Smooth muscle cell (in vitro differentiated cells): ENCODE measurements around the gene DRC3. TPM values are rescaled to one million over a fixed set of nuclear protein-coding genes. Genes with fewer than 3 reads are reported as not detected.

Experiments used
- DNase-seq: peaks from one replicate; lab custom pipeline; 2025; ENCODE audit not compliant: unreplicated experiment; lab: John Stamatoyannopoulos, UW
- H2AFZ ChIP-seq: fragments of 200-600 bp; sonication (generic); 2 replicates; pipeline ENCODE4 v1.6.0; 2016; ENCODE audit warnings: antibody characterized with exemption, low read depth, mild to moderate bottlenecking
- H3F3A ChIP-seq: fragments of 200-600 bp; sonication (generic); 2 replicates; pipeline ENCODE4 v1.6.0; 2017; ENCODE audit warnings: antibody characterized with exemption, low read depth
- H3K27ac ChIP-seq: fragments of 200-600 bp; sonication (generic); 2 replicates; pipeline ENCODE4 v1.5.1; 2016; ENCODE audit warnings: low read depth, mild to moderate bottlenecking
- H3K27me3 ChIP-seq: fragments of 200-600 bp; sonication (generic); 2 replicates; pipeline ENCODE4 v1.6.1; 2016; ENCODE audit warnings: low read depth, mild to moderate bottlenecking
- H3K36me3 ChIP-seq: fragments of 200-600 bp; sonication (generic); 2 replicates; pipeline ENCODE4 v1.5.1; 2016; ENCODE audit warnings: low read depth
- H3K4me1 ChIP-seq: fragments of 200-600 bp; sonication (generic); 2 replicates; pipeline ENCODE4 v1.5.1; 2016; ENCODE audit warnings: low read depth
- H3K4me2 ChIP-seq: fragments of 200-600 bp; sonication (generic); 2 replicates; pipeline ENCODE4 v1.6.0; 2016; ENCODE audit warnings: mild to moderate bottlenecking
- H3K4me3 ChIP-seq: fragments of 200-600 bp; sonication (generic); 2 replicates; pipeline ENCODE4 v1.5.1; 2016; ENCODE audit warnings: mild to moderate bottlenecking
- H3K79me2 ChIP-seq: fragments of 200-600 bp; sonication (generic); 2 replicates; pipeline ENCODE4 v1.6.0; 2016; ENCODE audit warnings: low read depth, mild to moderate bottlenecking
- H3K9ac ChIP-seq: fragments of 200-600 bp; sonication (generic); 2 replicates; pipeline ENCODE4 v1.6.0; 2016; ENCODE audit warnings: low read depth
- H3K9me3 ChIP-seq: fragments of 200-600 bp; sonication (generic); replicated peaks from 2 replicates; pipeline ENCODE4 v1.5.1; 2016; ENCODE audit warnings: low read depth
- H4K20me1 ChIP-seq: fragments of 200-600 bp; sonication (generic); 2 replicates; pipeline ENCODE4 v1.6.0; 2016; ENCODE audit warnings: low read depth
- WGBS: methylation state at CpG from one replicate; pipeline ENCODE4 v1.1.7; 2016; ENCODE audit warnings: low lambda C conversion rate; 5-methylcytosine and 5-hydroxymethylcytosine counted together
- polyA plus RNA-seq: library from polyadenylated mRNA; unstranded; fragments of >200 nt; fragmentation: Nextera tagmentation; extraction: Ambion mirVana; gene quantifications from 2 replicates; pipeline ENCODE4 v1.2.1, GENCODE V29; 2016
- total RNA-seq: library from RNA; depleted of rRNA; stranded (reverse); fragments of >200 nt; gene quantifications from 2 replicates; pipeline ENCODE4 v1.2.3, GENCODE V29; 2014
- TF ChIP-seq, protein P1 (sequence below): fragments of 200-600 bp; sonication (generic); IDR thresholded peaks from 2 replicates; pipeline ENCODE4 v1.5.1; 2017; ENCODE audit warnings: borderline replicate concordance, mild to moderate bottlenecking, antibody characterized with exemption; ENCODE audit not compliant: insufficient read depth, poor library complexity, severe bottlenecking

Gene DRC3
- total and polyA plus RNA-seq, 2 experiments from 2014 or later, result 0.72 to 0.83 TPM

DNA sequence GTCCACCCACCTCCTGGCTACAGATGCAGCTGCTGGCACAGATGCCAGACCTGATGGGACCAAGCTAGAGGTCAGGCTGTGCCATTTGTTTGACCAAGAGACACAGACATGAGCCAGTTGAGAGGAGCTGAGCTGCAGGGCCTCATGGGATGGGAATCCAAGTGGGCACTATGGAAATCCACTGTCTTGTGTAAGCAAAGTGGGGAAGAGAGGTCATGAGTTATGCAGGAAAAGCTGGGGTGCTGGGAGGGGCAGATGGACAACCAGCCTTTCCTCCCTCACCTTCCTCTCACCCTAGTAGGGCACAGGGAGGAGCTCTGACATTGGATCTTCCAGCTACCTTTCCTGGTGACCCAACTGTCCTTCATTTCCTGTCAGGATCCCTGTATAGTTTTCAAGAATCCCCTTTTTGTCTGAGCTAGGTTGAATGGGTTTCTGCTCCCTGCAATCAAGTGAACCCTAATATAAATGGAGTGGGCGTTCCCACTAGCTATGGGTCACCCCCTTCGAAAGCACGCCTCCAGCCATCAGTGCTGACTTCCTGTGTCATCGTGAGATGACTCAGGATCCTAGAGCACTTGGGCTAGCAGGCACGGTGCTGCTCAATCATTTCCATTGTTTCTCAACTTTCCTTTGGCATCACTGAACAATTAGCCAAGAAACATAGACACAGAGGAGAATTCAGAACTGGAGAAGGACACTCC is 52.7 kb downstream of the DRC3 start:
- Histone ChIP-seq H2AFZ (no peak overlapping the region), H3K4me1 (no peaks in the 10 kb centered on the region), H3K27me3 (no peaks in the 10 kb centered on the region), H3K36me3 (no peaks in the 10 kb centered on the region), H3K27ac (peak overlapping the region; percentile 3), H3K79me2 (peaks cover 3% of the 10 kb centered on the region), H3F3A (no peaks in the 10 kb centered on the region), H3K9me3 (no peaks in the 10 kb centered on the region), H3K9ac (peak overlapping the region; percentile 14), H3K4me2 (peak overlapping the region; percentile 17), H3K4me3 (no peak overlapping the region), H4K20me1 (peaks cover 19% of the 10 kb centered on the region)
- no peak for DNase-seq
- WGBS, result 68% methylated on average over 5 of the region's 5 CpGs
- TF ChIP-seq, protein P1, sequence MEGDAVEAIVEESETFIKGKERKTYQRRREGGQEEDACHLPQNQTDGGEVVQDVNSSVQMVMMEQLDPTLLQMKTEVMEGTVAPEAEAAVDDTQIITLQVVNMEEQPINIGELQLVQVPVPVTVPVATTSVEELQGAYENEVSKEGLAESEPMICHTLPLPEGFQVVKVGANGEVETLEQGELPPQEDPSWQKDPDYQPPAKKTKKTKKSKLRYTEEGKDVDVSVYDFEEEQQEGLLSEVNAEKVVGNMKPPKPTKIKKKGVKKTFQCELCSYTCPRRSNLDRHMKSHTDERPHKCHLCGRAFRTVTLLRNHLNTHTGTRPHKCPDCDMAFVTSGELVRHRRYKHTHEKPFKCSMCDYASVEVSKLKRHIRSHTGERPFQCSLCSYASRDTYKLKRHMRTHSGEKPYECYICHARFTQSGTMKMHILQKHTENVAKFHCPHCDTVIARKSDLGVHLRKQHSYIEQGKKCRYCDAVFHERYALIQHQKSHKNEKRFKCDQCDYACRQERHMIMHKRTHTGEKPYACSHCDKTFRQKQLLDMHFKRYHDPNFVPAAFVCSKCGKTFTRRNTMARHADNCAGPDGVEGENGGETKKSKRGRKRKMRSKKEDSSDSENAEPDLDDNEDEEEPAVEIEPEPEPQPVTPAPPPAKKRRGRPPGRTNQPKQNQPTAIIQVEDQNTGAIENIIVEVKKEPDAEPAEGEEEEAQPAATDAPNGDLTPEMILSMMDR, result no peak

DNA sequence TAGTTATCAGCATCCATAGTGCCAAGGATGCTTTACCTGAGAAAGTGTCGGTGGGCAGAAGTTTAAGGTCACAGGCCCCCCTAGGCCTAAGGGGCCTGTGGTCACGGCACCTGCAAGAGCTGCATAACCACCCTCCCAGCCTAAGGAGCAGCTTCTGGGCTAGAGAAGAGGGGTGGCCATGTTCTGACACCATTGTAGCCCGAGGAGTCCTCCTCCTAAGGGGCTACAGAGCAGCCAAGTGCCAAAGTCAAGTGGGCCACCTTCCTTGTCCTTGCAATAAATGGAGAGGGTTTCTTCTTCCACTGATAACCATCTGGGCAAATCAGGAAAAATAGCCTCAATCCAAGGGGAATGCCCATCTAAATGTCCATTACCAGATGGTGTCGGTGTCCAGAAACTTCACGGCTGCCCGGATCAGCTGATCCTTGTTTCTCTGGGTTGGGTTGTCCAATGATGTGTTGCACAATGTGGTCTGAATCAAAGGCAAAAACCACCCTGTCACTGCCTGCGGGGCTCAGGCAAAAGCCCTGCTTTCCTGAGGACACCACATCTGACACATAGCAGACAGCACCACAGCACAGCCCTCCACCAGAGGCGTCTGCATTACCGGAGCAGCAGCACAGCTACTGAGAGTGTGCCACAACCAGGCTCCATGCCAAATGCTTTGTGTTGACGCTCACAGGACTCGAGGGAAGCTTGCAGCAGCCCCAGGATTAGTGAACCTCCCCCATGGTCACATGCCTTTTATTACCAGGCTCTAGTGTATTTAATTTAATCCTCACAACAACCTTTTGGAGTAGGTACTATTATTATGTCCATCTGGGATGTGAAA is 53.5 kb downstream of the DRC3 start:
- H4K20me1 ChIP-seq, result peaks cover 19% of the 10 kb centered on the region
- DNase-seq, result peak; percentile 19

DNA sequence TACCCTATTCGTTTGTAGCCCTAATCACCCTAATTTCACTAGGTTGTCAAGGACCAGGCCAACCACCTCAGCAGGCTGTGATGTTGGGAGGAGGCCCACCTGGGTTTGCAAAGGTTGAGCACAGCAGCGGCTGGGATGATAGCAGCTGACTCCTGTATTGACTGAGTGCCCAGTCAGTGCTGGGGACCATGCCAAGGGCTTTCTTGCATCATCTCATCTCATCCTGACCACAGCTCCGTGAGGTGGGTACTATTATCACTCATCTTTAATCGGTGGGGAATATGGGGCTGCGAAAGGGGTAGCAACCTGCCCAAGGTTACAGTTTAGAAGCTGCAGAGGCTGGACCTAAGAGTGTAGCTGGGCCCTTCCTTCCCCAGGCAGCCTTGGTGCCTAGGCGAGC is 54.6 kb downstream of the DRC3 start:
- no peak for DNase-seq
- no peak overlapping the region for H3K9ac ChIP-seq
- no peak overlapping the region for H2AFZ ChIP-seq
- H3K27me3 ChIP-seq, result no peaks in the 10 kb centered on the region
- H3K4me2 ChIP-seq, result no peak overlapping the region
- H3K9me3 ChIP-seq, result no peaks in the 10 kb centered on the region
- TF ChIP-seq, protein P1, result no peak
- H3K4me1 ChIP-seq, result no peaks in the 10 kb centered on the region
- no peak overlapping the region for H3K4me3 ChIP-seq
- peaks cover 19% of the 10 kb centered on the region for H4K20me1 ChIP-seq
- no peak overlapping the region for H3K27ac ChIP-seq
- H3K79me2 ChIP-seq, result peaks cover 8% of the 10 kb centered on the region
- WGBS, result 88% methylated on average over 6 of the region's 6 CpGs
- no peaks in the 10 kb centered on the region for H3F3A ChIP-seq
- no peaks in the 10 kb centered on the region for H3K36me3 ChIP-seq

More for the DNA sequence above, 53.5 kb downstream of the DRC3 start:
- Histone ChIP-seq H3K36me3 (no peaks in the 10 kb centered on the region), H3K9me3 (no peaks in the 10 kb centered on the region), H3K4me3 (no peak overlapping the region), H3F3A (no peaks in the 10 kb centered on the region), H3K79me2 (peaks cover 3% of the 10 kb centered on the region), H2AFZ (no peak overlapping the region), H3K4me1 (no peaks in the 10 kb centered on the region), H3K4me2 (peak overlapping the region; percentile 43), H3K27me3 (no peaks in the 10 kb centered on the region), H3K9ac (peak overlapping the region; percentile 14), H3K27ac (peak overlapping the region; percentile 3)
- TF ChIP-seq, protein P1, result no peak
- 43% methylated on average over 11 of the region's 11 CpGs for WGBS
